Measurements from ENCODE around the gene MALL. TPM values are rescaled to one million over a fixed set of nuclear protein-coding genes. Genes with fewer than 3 reads are reported as not detected.

Gene MALL
- polyA plus RNA-seq, 1 experiment: 2.4 TPM

- no peak for DNase-seq (ENCODE audit: low read depth)
- no peak for TF ChIP-seq CTCF (IDR thresholded peaks at IDR 0.05; ENCODE audit: insufficient read depth, low read depth, low read length)
- Histone ChIP-seq H3K4me3 (ENCODE audit: low read depth, low read length) (no peak overlapping the region), H3K36me3 (ENCODE audit: control insufficient read depth, insufficient read depth, low read length) (no peaks in the 10 kb centered on the region), H3K27me3 (ENCODE audit: control insufficient read depth, insufficient read depth, low read length) (no peaks in the 10 kb centered on the region)
- POLR2A ChIA-PET: no interaction called here
- CTCF ChIA-PET: no interaction called here
These were observed 18.4 kb upstream of the MALL start for GRCh38 chr2:110134025-110134424.

GRCh38 chr2:110131166-110131565 is 15.5 kb upstream of the MALL start:
- Histone ChIP-seq H3K27me3 (ENCODE audit: control insufficient read depth, insufficient read depth, low read length) (no peaks in the 10 kb centered on the region), H3K4me3 (ENCODE audit: low read depth, low read length) (no peak overlapping the region), H3K36me3 (ENCODE audit: control insufficient read depth, insufficient read depth, low read length) (no peaks in the 10 kb centered on the region)
- DNase-seq (ENCODE audit: low read depth): no peak
- ChIA-PET POLR2A (no interaction called here), CTCF (no interaction called here)
- TF ChIP-seq CTCF (IDR thresholded peaks at IDR 0.05; ENCODE audit: insufficient read depth, low read depth, low read length): no peak

- TF ChIP-seq CTCF (IDR thresholded peaks at IDR 0.05; ENCODE audit: insufficient read depth, low read depth, low read length): no peak
- H3K27me3 ChIP-seq (ENCODE audit: control insufficient read depth, insufficient read depth, low read length): no peaks in the 10 kb centered on the region
- CTCF ChIA-PET: no interaction called here
- H3K36me3 ChIP-seq (ENCODE audit: control insufficient read depth, insufficient read depth, low read length): no peaks in the 10 kb centered on the region
- no peak for DNase-seq (ENCODE audit: low read depth)
- POLR2A ChIA-PET: no interaction called here
- no peak overlapping the region for H3K4me3 ChIP-seq (ENCODE audit: low read depth, low read length)
These were observed 15.1 kb upstream of the MALL start for GRCh38 chr2:110130757-110131156.

- Histone ChIP-seq H3K27me3 (ENCODE audit: control insufficient read depth, insufficient read depth, low read length) (no peaks in the 10 kb centered on the region), H3K36me3 (ENCODE audit: control insufficient read depth, insufficient read depth, low read length) (no peaks in the 10 kb centered on the region), H3K4me3 (ENCODE audit: low read depth, low read length) (no peak overlapping the region)
- no peak for DNase-seq (ENCODE audit: low read depth)
- POLR2A ChIA-PET: no interaction called here
- no peak for TF ChIP-seq CTCF (IDR thresholded peaks at IDR 0.05; ENCODE audit: insufficient read depth, low read depth, low read length)
- CTCF ChIA-PET: interaction anchor here (1.3 kb wide), 1 partner anchor 11 kb away, joined by 3 read pairs; no protein-coding TSS in a partner anchor
These were observed 11.3 kb upstream of the MALL start for GRCh38 chr2:110126906-110127305.

- no peak for DNase-seq (ENCODE audit: low read depth)
- ChIA-PET CTCF (interaction anchor here (3.0 kb wide), 1 partner anchor 11 kb away, joined by 14 read pairs; the partner anchor contains the start of gene MALL), POLR2A (no interaction called here)
- no peak for TF ChIP-seq CTCF (IDR thresholded peaks at IDR 0.05; ENCODE audit: insufficient read depth, low read depth, low read length)
- no peaks in the 10 kb centered on the region for H3K27me3 ChIP-seq (ENCODE audit: control insufficient read depth, insufficient read depth, low read length)
- H3K4me3 ChIP-seq (ENCODE audit: low read depth, low read length): no peak overlapping the region
- H3K36me3 ChIP-seq (ENCODE audit: control insufficient read depth, insufficient read depth, low read length): no peaks in the 10 kb centered on the region
These were observed 10.6 kb upstream of the MALL start for GRCh38 chr2:110126086-110126773.
